GM19438 (cell line): ENCODE results near the gene ARHGEF37.
A peak's percentile ranks its signal among the peaks of the same experiment; 100 is the strongest.

ENCODE experiments used
- ATAC-seq: cut with Tn5 transposase; IDR thresholded peaks from one replicate; pipeline ENCODE4 v1.9.1; 2021; ENCODE audit warnings: low read depth; ENCODE audit not compliant: unreplicated experiment

Gene ARHGEF37

GRCh38 chr5:149599375-149599774 lies 18.1 kb downstream of the ARHGEF37 start:
- no peak for ATAC-seq

- ATAC-seq, result no peak
These were observed 19.6 kb downstream of the ARHGEF37 start for GRCh38 chr5:149600932-149601331.

- no peak for ATAC-seq
These were observed 21.9 kb downstream of the ARHGEF37 start for GRCh38 chr5:149603210-149603609.

GRCh38 chr5:149603920-149604319 lies 22.6 kb downstream of the ARHGEF37 start:
- no peak for ATAC-seq

- ATAC-seq, result no peak
These were observed 23.0 kb downstream of the ARHGEF37 start for GRCh38 chr5:149604321-149604720.

DNA sequence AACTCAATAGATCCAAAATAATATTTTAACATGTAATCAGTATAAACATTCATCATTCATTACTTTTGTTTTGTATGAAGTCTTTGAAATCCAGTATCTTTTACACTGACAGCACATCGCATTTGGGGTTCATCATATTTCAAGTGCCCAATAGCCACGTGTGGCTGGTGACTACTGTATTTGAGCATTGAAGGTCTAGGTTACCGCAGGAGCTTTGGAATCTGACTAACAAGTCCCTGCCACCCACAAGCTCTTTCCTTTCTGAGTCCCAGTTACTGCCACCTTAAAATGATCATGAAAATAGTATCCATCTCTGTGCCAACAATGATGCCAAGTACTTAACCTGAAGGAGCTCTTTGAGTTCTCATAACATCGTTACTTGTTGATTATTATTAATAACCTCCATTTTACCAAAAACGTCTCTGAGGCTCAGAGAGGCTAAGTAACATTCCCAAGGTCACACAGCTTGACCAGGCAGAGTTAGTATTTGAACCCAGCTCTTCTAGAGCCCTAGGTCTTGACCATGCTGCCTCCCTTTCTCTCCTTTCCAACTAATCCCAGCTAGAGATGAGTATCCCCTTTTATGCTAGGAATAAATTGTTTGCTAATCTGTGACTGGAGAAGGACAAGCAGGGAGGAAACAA lies 24.2 kb downstream of the ARHGEF37 start:
- ATAC-seq, result no peak

- peak; percentile 91 for ATAC-seq
These were observed 24.9 kb downstream of the ARHGEF37 start for GRCh38 chr5:149605998-149606724.

- no peak for ATAC-seq
These were observed 27.7 kb downstream of the ARHGEF37 start for GRCh38 chr5:149608936-149609545.

DNA sequence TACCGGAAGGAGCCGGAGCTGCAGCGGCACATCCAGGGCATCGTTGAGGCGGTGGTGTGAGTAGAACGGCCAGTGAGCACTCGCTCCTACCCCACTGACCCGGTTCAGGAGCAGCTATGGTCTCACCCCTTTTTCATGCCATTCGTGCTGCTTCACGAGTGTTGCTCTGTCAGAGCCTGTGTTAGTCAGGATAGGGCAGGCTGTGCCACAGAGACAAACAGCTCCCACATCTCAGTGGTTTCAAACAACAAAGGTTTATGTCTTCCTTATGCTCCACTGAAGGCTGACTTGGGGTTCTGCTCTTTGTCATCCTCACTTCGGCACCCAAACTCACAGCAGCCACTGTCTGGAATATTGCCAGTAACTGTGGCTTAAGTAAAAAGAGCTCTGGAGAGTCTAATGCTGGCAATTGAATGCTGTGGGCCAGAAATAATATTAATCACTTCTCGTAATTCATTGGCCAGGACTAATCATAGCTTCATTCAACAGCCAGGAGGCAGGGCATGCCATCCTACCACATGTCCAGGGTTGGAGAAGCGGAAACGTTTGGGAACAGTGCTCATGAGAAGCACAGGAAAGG lies 28.4 kb downstream of the ARHGEF37 start:
- ATAC-seq, result no peak

- no peak for ATAC-seq
These were observed 29.4 kb downstream of the ARHGEF37 start for GRCh38 chr5:149610589-149611255.

GRCh38 chr5:149611326-149611725 lies 30.0 kb downstream of the ARHGEF37 start:
- ATAC-seq, result no peak

DNA sequence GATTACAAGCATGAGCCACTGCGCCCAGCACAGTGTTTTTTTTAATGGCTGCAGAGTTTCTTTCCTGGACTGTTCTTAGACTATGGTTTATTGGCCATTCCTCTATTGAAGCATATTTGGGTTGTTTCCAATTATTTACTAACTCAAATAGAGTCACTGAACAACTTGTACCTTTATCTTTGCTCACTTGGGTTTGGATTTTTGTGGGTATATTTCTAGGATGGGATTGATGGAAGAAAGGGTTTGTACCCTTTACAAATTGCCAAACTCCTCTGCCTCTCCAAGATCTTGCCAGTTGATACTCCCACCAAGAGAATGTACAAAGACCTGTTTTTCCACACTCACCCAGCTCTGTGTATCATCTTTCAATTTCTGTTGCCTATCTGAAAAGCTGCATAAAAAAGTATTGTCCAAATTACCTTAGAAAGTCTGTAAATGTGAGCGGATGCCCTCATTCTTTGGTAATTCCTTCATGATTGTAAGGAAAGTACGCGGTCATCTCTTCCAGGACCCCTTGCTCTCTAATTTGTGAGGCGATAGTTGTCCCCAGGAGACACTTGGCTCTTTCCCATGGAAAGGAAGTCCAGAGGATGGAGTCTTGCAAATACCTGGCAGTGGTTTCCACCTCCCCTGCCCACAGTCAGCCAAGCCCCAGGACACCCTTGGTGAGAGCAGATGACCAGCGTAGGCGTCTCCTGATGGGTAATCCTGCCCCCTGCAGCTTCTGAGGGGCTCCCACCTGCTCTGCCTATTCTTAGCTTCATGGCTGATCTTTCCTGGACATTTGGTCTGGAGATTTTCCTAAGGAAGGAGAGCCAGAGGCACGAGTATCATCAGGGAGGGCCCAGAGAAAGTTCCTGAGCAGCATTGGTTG lies 33.0 kb downstream of the ARHGEF37 start:
- no peak for ATAC-seq

- ATAC-seq, result no peak
These were observed 34.7 kb downstream of the ARHGEF37 start for GRCh38 chr5:149615976-149616375.

GRCh38 chr5:149616727-149617285 lies 35.5 kb downstream of the ARHGEF37 start:
- peak; percentile 62 for ATAC-seq

GRCh38 chr5:149617760-149618306 lies 36.5 kb downstream of the ARHGEF37 start:
- ATAC-seq, result no peak

GRCh38 chr5:149618581-149619248 lies 37.4 kb downstream of the ARHGEF37 start:
- peak; percentile 48 for ATAC-seq

DNA sequence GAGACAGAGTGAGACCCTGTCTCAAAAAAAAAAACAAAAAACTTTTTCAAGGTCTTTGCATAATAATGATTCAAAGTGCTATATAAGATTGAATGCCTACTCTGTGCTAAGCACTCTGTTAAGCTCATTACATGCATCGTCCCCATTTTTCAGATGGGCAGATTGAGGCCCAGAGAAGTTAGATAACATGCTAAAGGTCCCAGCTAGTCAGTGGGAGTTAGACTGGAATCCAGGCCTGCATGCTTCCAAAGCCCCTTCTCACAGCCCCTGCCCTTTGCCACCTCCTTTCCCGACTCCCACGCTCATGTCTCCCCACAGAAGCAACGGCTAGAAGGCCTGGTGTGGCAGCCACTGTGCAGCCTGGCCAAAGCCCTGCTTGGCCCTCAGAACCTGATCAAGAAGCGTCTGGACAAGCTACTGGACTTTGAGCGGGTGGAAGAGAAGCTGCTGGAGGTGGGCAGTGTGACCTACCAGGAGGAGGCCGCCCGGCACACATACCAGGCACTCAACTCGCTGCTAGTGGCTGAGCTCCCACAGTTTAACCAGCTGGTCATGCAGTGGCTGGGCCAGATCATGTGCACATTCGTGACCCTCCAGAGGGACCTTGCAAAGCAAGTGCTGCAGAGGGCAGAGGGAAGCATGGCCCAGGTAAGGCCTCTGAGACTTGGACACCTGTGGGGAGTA lies 40.3 kb downstream of the ARHGEF37 start:
- ATAC-seq, result no peak

DNA sequence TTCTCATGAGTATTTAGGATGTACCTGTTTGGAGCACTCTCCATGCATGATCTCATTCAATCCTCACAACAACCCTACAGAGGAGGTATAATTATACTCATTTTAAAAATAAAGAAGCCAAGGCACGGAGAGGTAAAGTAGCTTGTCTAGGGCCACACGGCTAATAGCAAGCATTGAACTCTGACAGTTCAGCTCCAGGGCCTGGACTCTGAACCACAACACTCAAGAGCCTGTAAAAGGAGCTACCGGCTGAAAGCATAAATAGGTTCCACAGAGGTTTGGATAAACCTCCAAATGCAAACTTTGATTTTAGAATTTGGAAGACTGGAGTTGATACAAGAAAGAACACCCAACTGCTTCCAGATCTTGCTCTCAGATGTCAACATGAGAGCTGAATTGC lies 41.2 kb downstream of the ARHGEF37 start:
- no peak for ATAC-seq
